ENCODE results near the gene VPS45.
"Not testable (repeated sequence)": the region's sequence is repeated elsewhere in the genome, so short reads cannot be mapped to it uniquely, and the experiment has no call there.

DNA sequence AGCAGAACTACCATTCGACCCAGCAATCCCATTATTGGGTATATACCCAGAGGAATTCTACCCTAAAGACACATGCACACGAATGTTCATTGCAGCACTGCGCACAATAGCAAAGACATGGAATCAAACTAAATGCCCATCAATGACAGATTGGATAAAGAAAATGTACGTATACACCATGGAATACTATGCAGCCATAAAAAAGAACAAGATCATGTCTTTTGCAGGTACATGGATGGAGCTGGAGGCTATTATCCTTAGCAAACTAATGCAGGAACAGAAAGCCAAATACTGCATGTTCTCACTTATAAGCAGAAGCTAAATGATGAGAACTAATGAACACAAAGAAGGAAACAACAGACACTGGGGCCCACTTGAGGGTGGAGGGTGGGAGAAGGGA is 12.1 kb upstream of the VPS45 start:
- not testable (repeated sequence) for TF ChIP-seq POLR2AphosphoS5 (IDR thresholded peaks at IDR 0.05); EZH2 (IDR thresholded peaks at IDR 0.05; ENCODE audit: borderline replicate concordance, insufficient read depth, low read length, poor library complexity, severe bottlenecking); EP300 (conservative IDR thresholded peaks at IDR 0.05; ENCODE audit: poor library complexity, severe bottlenecking); SMC3 (conservative IDR thresholded peaks at IDR 0.05; ENCODE audit: poor library complexity)
- TF ChIP-seq, protein P1, sequence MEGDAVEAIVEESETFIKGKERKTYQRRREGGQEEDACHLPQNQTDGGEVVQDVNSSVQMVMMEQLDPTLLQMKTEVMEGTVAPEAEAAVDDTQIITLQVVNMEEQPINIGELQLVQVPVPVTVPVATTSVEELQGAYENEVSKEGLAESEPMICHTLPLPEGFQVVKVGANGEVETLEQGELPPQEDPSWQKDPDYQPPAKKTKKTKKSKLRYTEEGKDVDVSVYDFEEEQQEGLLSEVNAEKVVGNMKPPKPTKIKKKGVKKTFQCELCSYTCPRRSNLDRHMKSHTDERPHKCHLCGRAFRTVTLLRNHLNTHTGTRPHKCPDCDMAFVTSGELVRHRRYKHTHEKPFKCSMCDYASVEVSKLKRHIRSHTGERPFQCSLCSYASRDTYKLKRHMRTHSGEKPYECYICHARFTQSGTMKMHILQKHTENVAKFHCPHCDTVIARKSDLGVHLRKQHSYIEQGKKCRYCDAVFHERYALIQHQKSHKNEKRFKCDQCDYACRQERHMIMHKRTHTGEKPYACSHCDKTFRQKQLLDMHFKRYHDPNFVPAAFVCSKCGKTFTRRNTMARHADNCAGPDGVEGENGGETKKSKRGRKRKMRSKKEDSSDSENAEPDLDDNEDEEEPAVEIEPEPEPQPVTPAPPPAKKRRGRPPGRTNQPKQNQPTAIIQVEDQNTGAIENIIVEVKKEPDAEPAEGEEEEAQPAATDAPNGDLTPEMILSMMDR (IDR thresholded peaks at IDR 0.05; ENCODE audit: poor library complexity, severe bottlenecking), result not testable (repeated sequence)

Data from neural cell (in vitro differentiated cells).